Left lung (tissue), 10 donors: ENCODE data around the gene USP44. TPM values are rescaled to one million over a fixed set of nuclear protein-coding genes. Genes with fewer than 3 reads are reported as not detected.

Source experiments
- ATAC-seq: fragments of 200-7000 bp; cut with Tn5 transposase; one replicate; pipeline ENCODE4 v1.9.1; 2020; ENCODE audit warnings: moderate library complexity
- DNase-seq, 4 donors: peaks; one replicate each; pipeline ENCODE4 v3.0.0-alpha.2; 2013 to 2020
- H3K27ac ChIP-seq, 2 donors: fragments of 200-600 bp; sonication (generic) in 1 of 2; one replicate each; pipeline versions ENCODE4 v1.5.0 to v1.8.0; 2020 to 2021
- H3K27me3 ChIP-seq, 2 donors: fragments of 200-600 bp; sonication (generic) in 1 of 2; one replicate each; pipeline versions ENCODE4 v1.5.0 to v1.8.0; 2020 to 2021
- H3K36me3 ChIP-seq, 2 donors: fragments of 200-600 bp; sonication (generic) in 1 of 2; one replicate each; pipeline versions ENCODE4 v1.5.0 to v1.8.0; 2020 to 2021
- H3K4me1 ChIP-seq, 2 donors: fragments of 200-600 bp; one replicate each; pipeline ENCODE4 v1.8.0; 2021
- H3K4me3 ChIP-seq, 2 donors: fragments of 200-600 bp; sonication (generic) in 1 of 2; one replicate each; pipeline versions ENCODE4 v1.5.0 to v1.8.0; 2020 to 2021; ENCODE audit warnings: mild to moderate bottlenecking in 1 of 2
- H3K9me3 ChIP-seq, 2 donors: fragments of 200-600 bp; sonication (generic) in 1 of 2; one replicate each; pipeline versions ENCODE4 v1.5.0 to v1.8.0; 2020 to 2021
- CTCF ChIP-seq, 2 donors: fragments of 200-600 bp; sonication (generic) in 1 of 2; IDR thresholded peaks; one replicate each; pipeline versions ENCODE4 v1.5.0 to v1.8.0; 2021; ENCODE audit warnings: antibody characterized with exemption in 2 of 2
- intact Hi-C, 2 donors: fragments of 100-400 bp; cut with DNase I; formaldehyde crosslinking; loops; one replicate each; pipeline versions ENCODE4 v1.11.2 to v1.14.2; 2022
- polyA plus RNA-seq, 6 donors: library from polyadenylated mRNA; unstranded; fragments of 120-200 nt; gene quantifications; one replicate each; pipeline ENCODE4 v1.2.1, GENCODE V29; 2013; ENCODE audit not compliant: insufficient read length in 6 of 6
- total RNA-seq, 2 donors: library from RNA; stranded (reverse); fragmentation: NEBNext Ultra II Directional; extraction: Animal tissue kit (Norgen Biotek cat#: 25700); gene quantifications; one replicate each; pipeline ENCODE4 v1.2.1, GENCODE V29; 2021
- donor health status: DM: no; HTN: yes; CAD: no.
- donor health status: DM: no; HTN: no; CAD: no.

The USP44 gene
- total and polyA plus RNA-seq, 8 donors, result 3.4 to 13.4 (median 4.0) TPM

- peak overlapping the region; percentile 26 to 57 for H3K27ac ChIP-seq
- H3K4me3 ChIP-seq, result no peak overlapping the region
- ATAC-seq (peak; percentile 50), DNase-seq (no peak)
- TF ChIP-seq CTCF (IDR thresholded peaks at IDR 0.05), result no peak
- peaks cover 3 to 90% of the 10 kb centered on the region in 2 donors for H3K36me3 ChIP-seq
- no peaks in the 10 kb centered on the region for H3K9me3 ChIP-seq
- H3K27me3 ChIP-seq, result no peaks in the 10 kb centered on the region
- H3K4me1 ChIP-seq, result peaks cover 0 to 8% of the 10 kb centered on the region in 2 donors
- intact Hi-C loops, result no loop called here
These were observed 44.4 kb downstream of the USP44 start for GRCh38 chr12:95506707-95507523.

DNA sequence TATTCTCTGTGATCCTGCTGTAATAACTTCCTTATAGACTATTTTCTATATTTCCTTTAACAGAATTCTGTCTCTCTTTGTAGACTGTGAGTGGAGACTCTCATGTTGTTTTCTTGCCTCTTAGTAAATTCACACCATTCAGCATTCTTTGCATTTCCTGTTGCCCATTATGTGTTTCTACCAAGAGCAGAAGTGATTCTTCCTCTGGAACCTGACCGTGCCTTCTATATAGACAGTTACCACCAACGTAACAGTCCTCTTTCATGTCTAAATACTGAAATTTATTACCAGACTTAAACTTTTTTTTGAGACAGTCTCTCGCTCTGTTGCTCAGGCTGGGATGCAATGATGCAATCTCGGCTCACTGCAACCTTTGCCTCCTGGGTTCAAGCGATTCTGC is 46.2 kb downstream of the USP44 start:
- ATAC-seq (no peak), DNase-seq (no peak)
- Histone ChIP-seq H3K9me3 (no peaks in the 10 kb centered on the region), H3K4me1 (peaks cover 0 to 8% of the 10 kb centered on the region in 2 donors), H3K4me3 (no peak overlapping the region), H3K27me3 (no peaks in the 10 kb centered on the region), H3K27ac (peak overlapping the region in 1 of 2 donors; percentile 41), H3K36me3 (peaks cover 3 to 79% of the 10 kb centered on the region in 2 donors)
- intact Hi-C loops, result no loop called here
- TF ChIP-seq CTCF (IDR thresholded peaks at IDR 0.05), result no peak

GRCh38 chr12:95504140-95504539 is 47.1 kb downstream of the USP44 start:
- DNase-seq (no peak), ATAC-seq (peak; percentile 69)
- no peak overlapping the region for H3K4me3 ChIP-seq

DNA sequence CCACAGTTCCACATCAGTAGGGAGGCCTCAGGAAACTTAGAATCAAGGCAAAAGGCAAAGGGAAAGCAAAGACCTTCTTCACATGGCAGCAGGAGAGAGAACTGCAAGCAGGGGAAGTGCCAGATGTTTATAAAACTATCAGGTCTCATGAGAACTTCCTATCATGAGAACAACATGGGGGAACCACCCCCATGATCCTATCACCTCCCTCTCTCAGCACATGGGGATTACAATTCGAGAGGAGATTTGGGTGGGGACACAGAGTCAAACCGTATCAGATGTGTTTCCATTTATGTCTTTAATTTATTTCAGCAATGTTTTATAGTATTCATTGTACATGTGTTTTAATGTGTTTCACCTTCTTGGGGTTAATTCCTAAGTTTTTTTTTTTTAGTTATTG is 51.5 kb downstream of the USP44 start:
- H3K27me3 ChIP-seq, result no peaks in the 10 kb centered on the region
- no peaks in the 10 kb centered on the region for H3K4me1 ChIP-seq
- peaks cover 0 to 78% of the 10 kb centered on the region in 2 donors for H3K36me3 ChIP-seq
- TF ChIP-seq CTCF (IDR thresholded peaks at IDR 0.05), result no peak
- no peak overlapping the region for H3K4me3 ChIP-seq
- no peaks in the 10 kb centered on the region for H3K9me3 ChIP-seq
- intact Hi-C loops, result no loop called here
- DNase-seq (no peak), ATAC-seq (no peak)
- H3K27ac ChIP-seq, result no peak overlapping the region

More at GRCh38 chr12:95504140-95504539, 47.1 kb downstream of the USP44 start:
- H3K27me3 ChIP-seq, result no peaks in the 10 kb centered on the region
- intact Hi-C loops, result no loop called here
- H3K9me3 ChIP-seq, result no peaks in the 10 kb centered on the region
- no peak for TF ChIP-seq CTCF (IDR thresholded peaks at IDR 0.05)
- H3K4me1 ChIP-seq, result peaks cover 0 to 8% of the 10 kb centered on the region in 2 donors
- H3K36me3 ChIP-seq, result peaks cover 3 to 78% of the 10 kb centered on the region in 2 donors
- peak overlapping the region in 1 of 2 donors; percentile 41 for H3K27ac ChIP-seq

GRCh38 chr12:95498968-95499367 is 52.3 kb downstream of the USP44 start:
- DNase-seq, result no peak
- no peak overlapping the region for H3K4me3 ChIP-seq
- H3K36me3 ChIP-seq, result peaks cover 0 to 76% of the 10 kb centered on the region in 2 donors
- no peak overlapping the region for H3K27ac ChIP-seq
- TF ChIP-seq CTCF (IDR thresholded peaks at IDR 0.05), result no peak
- no peaks in the 10 kb centered on the region for H3K9me3 ChIP-seq
- intact Hi-C loops, result no loop called here
- H3K4me1 ChIP-seq, result no peaks in the 10 kb centered on the region
- no peak for ATAC-seq
- H3K27me3 ChIP-seq, result no peaks in the 10 kb centered on the region
